GM23338 (cell line): ENCODE results near the gene HELB. TPM values are rescaled to one million over a fixed set of nuclear protein-coding genes. Genes with fewer than 3 reads are reported as not detected.

Source experiments
- EZH2 ChIP-seq: fragments of 200-600 bp; sonication (generic); IDR thresholded peaks from one replicate; pipeline ENCODE4 v1.8.0; 2017; ENCODE audit warnings: antibody characterized with exemption, mild to moderate bottlenecking, low read depth; ENCODE audit not compliant: unreplicated experiment
- JUNB ChIP-seq: IDR thresholded peaks from one replicate; pipeline ENCODE4 v1.6.1; 2016; ENCODE audit warnings: antibody characterized with exemption; ENCODE audit not compliant: unreplicated experiment
- NANOG ChIP-seq: IDR thresholded peaks from 2 replicates; pipeline ENCODE4 v1.6.1; 2016; ENCODE audit warnings: antibody characterized with exemption, borderline replicate concordance
- POLR2AphosphoS5 ChIP-seq: IDR thresholded peaks from 2 replicates; pipeline ENCODE4 v1.6.1; 2016; ENCODE audit warnings: antibody characterized with exemption, low read depth
- STAT1 ChIP-seq: IDR thresholded peaks from one replicate; pipeline ENCODE4 v1.6.1; 2016; ENCODE audit warnings: antibody characterized with exemption; ENCODE audit not compliant: unreplicated experiment
- ZNF114 ChIP-seq: fragments of 250-450 bp; sonication (Bioruptor Pico); IDR thresholded peaks from 2 replicates; pipeline ENCODE4 v1.5.0; 2020; ENCODE audit warnings: mild to moderate bottlenecking, moderate library complexity
- ZNF331 ChIP-seq: fragments of 250-450 bp; sonication (Bioruptor Pico); IDR thresholded peaks from 2 replicates; pipeline ENCODE4 v1.5.0; 2020; ENCODE audit warnings: low read depth, mild to moderate bottlenecking, moderate library complexity
- polyA plus RNA-seq: library from polyadenylated mRNA; unstranded; fragments of >200 nt; fragmentation: Nextera tagmentation; extraction: Ambion mirVana; gene quantifications from 2 replicates; pipeline ENCODE4 v1.2.1, GENCODE V29; 2016
- total RNA-seq: library from RNA; depleted of rRNA; stranded (reverse); fragments of >200 nt; shearing (Covaris generic); gene quantifications from 2 replicates; pipeline ENCODE4 v1.2.3, GENCODE V29; 2014; rRNA removed
- TF ChIP-seq, protein P1 (sequence below): fragments of 250-450 bp; sonication (Bioruptor Pico); IDR thresholded peaks from 2 replicates; pipeline ENCODE4 v1.5.0; 2020; ENCODE audit warnings: mild to moderate bottlenecking, moderate library complexity
- TF ChIP-seq, protein P2 (sequence below): IDR thresholded peaks from one replicate; pipeline ENCODE4 v1.6.1; 2018; ENCODE audit warnings: antibody characterized with exemption; ENCODE audit not compliant: unreplicated experiment

HELB gene
- total and polyA plus RNA-seq, 2 experiments from 2014 or later: 3.1 to 18.2 TPM

DNA sequence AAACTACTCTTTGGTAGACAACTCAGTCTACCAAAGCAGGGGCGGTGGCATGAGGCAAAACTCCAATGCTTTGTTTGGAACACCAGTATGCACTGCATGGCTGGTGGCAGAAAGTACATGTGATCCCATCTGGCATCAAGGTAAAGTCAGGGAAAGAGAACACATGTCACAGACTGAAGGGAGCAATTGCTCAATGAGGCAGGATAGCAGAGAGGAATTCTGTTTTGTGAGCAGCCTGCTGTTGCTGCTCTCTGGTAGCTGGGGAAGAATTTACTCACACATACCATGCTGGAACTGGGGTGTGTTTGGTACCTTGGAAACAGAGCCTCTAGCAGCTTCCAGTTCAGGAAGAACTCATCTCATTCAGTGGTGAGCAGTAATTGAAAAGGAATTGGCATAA lies 84.8 kb downstream of the HELB start (continued):
- TF ChIP-seq, protein P1, sequence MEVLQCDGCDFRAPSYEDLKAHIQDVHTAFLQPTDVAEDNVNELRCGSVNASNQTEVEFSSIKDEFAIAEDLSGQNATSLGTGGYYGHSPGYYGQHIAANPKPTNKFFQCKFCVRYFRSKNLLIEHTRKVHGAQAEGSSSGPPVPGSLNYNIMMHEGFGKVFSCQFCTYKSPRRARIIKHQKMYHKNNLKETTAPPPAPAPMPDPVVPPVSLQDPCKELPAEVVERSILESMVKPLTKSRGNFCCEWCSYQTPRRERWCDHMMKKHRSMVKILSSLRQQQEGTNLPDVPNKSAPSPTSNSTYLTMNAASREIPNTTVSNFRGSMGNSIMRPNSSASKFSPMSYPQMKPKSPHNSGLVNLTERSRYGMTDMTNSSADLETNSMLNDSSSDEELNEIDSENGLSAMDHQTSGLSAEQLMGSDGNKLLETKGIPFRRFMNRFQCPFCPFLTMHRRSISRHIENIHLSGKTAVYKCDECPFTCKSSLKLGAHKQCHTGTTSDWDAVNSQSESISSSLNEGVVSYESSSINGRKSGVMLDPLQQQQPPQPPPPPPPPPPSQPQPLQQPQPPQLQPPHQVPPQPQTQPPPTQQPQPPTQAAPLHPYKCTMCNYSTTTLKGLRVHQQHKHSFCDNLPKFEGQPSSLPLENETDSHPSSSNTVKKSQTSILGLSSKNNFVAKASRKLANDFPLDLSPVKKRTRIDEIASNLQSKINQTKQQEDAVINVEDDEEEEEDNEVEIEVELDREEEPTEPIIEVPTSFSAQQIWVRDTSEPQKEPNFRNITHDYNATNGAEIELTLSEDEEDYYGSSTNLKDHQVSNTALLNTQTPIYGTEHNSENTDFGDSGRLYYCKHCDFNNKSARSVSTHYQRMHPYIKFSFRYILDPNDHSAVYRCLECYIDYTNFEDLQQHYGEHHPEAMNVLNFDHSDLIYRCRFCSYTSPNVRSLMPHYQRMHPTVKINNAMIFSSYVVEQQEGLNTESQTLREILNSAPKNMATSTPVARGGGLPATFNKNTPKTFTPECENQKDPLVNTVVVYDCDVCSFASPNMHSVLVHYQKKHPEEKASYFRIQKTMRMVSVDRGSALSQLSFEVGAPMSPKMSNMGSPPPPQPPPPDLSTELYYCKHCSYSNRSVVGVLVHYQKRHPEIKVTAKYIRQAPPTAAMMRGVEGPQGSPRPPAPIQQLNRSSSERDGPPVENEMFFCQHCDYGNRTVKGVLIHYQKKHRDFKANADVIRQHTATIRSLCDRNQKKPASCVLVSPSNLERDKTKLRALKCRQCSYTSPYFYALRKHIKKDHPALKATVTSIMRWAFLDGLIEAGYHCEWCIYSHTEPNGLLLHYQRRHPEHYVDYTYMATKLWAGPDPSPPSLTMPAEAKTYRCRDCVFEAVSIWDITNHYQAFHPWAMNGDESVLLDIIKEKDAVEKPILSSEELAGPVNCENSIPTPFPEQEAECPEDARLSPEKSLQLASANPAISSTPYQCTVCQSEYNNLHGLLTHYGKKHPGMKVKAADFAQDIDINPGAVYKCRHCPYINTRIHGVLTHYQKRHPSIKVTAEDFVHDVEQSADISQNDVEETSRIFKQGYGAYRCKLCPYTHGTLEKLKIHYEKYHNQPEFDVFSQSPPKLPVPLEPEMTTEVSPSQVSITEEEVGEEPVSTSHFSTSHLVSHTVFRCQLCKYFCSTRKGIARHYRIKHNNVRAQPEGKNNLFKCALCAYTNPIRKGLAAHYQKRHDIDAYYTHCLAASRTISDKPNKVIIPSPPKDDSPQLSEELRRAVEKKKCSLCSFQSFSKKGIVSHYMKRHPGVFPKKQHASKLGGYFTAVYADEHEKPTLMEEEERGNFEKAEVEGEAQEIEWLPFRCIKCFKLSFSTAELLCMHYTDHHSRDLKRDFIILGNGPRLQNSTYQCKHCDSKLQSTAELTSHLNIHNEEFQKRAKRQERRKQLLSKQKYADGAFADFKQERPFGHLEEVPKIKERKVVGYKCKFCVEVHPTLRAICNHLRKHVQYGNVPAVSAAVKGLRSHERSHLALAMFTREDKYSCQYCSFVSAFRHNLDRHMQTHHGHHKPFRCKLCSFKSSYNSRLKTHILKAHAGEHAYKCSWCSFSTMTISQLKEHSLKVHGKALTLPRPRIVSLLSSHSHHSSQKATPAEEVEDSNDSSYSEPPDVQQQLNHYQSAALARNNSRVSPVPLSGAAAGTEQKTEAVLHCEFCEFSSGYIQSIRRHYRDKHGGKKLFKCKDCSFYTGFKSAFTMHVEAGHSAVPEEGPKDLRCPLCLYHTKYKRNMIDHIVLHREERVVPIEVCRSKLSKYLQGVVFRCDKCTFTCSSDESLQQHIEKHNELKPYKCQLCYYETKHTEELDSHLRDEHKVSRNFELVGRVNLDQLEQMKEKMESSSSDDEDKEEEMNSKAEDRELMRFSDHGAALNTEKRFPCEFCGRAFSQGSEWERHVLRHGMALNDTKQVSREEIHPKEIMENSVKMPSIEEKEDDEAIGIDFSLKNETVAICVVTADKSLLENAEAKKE: no peak
- TF ChIP-seq STAT1 (no peak), JUNB (no peak), EZH2 (no peak), ZNF331 (CRISPR knock-in tag) (no peak), POLR2AphosphoS5 (no peak), ZNF114 (CRISPR knock-in tag) (no peak), NANOG (no peak)
- TF ChIP-seq, protein P2, sequence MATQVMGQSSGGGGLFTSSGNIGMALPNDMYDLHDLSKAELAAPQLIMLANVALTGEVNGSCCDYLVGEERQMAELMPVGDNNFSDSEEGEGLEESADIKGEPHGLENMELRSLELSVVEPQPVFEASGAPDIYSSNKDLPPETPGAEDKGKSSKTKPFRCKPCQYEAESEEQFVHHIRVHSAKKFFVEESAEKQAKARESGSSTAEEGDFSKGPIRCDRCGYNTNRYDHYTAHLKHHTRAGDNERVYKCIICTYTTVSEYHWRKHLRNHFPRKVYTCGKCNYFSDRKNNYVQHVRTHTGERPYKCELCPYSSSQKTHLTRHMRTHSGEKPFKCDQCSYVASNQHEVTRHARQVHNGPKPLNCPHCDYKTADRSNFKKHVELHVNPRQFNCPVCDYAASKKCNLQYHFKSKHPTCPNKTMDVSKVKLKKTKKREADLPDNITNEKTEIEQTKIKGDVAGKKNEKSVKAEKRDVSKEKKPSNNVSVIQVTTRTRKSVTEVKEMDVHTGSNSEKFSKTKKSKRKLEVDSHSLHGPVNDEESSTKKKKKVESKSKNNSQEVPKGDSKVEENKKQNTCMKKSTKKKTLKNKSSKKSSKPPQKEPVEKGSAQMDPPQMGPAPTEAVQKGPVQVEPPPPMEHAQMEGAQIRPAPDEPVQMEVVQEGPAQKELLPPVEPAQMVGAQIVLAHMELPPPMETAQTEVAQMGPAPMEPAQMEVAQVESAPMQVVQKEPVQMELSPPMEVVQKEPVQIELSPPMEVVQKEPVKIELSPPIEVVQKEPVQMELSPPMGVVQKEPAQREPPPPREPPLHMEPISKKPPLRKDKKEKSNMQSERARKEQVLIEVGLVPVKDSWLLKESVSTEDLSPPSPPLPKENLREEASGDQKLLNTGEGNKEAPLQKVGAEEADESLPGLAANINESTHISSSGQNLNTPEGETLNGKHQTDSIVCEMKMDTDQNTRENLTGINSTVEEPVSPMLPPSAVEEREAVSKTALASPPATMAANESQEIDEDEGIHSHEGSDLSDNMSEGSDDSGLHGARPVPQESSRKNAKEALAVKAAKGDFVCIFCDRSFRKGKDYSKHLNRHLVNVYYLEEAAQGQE: no peak

Other genes with a start within 250 kb of the HELB start
- 7.1 and 10.7 TPM in 2 replicates for gene LLPH, start 171.7 kb upstream of the HELB start, total RNA-seq
- gene LLPH, start 171.7 kb upstream of the HELB start, polyA plus RNA-seq: 49.7 and 56.6 TPM in 2 replicates
- 56.7 and 63.6 TPM in 2 replicates for gene TMBIM4, start 132.5 kb upstream of the HELB start, total RNA-seq
- gene TMBIM4, start 132.5 kb upstream of the HELB start, polyA plus RNA-seq: 55.9 and 59.6 TPM in 2 replicates
- 1.6 and 1.8 TPM in 2 replicates for gene IRAK3, start 113.3 kb upstream of the HELB start, total RNA-seq
- gene IRAK3, start 113.3 kb upstream of the HELB start, polyA plus RNA-seq: 0.47 and 0.53 TPM in 2 replicates